Left kidney (tissue), 8 donors: ENCODE measurements around the gene LINC00237. TPM values are rescaled to one million over a fixed set of nuclear protein-coding genes. Genes with fewer than 3 reads are reported as not detected.

ENCODE experiments used
- DNase-seq: peaks from one replicate; pipeline ENCODE4 v3.0.0-alpha.2; 2013
- long read RNA-seq, 8 donors: transcript quantifications; one replicate each; lab custom pipeline, GENCODE V29; 2026
- polyA plus RNA-seq: library from polyadenylated mRNA; unstranded; fragments of 120-200 nt; gene quantifications from one replicate; pipeline ENCODE4 v1.2.1, GENCODE V29; 2013; ENCODE audit not compliant: insufficient read length

LINC00237 gene
- polyA plus RNA-seq: not detected
- long read RNA-seq, donor 1: 0 reads
- long read RNA-seq, donor 2: 0 reads
- long read RNA-seq, donor 3: 0 reads
- long read RNA-seq, donor 4: 0 reads
- long read RNA-seq, donor 5: 0 reads
- long read RNA-seq, donor 6: 0 reads
- long read RNA-seq, donor 7: 0 reads
- long read RNA-seq, donor 8: 0 reads

- no peak for DNase-seq
Observed at GRCh38 chr20:21106171-21107017, at the start of gene LINC00237. LINC00237 (minus strand) TSS chr20:21106358.

DNA sequence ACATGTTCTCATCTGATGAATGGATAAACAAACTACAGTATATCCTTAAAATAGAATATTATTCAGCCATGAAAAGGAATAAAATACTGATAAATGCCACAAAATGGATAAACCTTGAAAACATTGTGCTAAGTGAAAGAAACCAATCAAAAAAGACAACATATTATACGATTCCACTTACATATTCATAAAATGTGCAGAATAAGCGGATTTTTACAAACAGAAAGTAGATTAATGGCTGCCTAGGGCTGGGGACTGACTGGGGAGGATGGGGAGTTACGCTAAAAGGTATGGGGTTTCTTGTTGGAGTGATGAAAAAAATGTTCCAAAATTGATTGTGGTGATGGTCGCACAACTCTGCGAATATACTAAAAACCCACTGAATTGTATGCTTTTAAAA lies 49.1 kb upstream of the LINC00237 start:
- no peak for DNase-seq

GRCh38 chr20:21154692-21155091 lies 48.5 kb upstream of the LINC00237 start:
- no peak for DNase-seq

DNA sequence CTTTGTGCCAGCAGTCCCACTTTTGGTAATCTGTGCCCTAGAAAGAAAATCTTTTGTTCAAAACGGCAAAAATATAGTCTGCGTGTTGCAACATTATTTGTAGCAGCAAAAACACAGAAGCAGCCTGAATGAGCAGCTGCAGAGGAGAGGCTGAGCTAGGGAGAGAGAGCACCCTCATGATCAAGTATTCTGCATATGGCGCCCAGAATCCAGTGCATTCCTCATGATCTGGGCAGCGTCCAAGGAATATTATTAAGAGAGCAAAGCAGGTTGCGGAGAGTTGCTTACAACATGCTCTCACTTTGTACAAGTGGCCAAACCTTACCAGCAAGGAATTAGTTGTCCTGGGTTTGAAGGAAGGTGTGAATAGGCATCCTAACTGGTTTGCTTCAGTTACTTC lies 45.6 kb upstream of the LINC00237 start:
- no peak for DNase-seq

DNA sequence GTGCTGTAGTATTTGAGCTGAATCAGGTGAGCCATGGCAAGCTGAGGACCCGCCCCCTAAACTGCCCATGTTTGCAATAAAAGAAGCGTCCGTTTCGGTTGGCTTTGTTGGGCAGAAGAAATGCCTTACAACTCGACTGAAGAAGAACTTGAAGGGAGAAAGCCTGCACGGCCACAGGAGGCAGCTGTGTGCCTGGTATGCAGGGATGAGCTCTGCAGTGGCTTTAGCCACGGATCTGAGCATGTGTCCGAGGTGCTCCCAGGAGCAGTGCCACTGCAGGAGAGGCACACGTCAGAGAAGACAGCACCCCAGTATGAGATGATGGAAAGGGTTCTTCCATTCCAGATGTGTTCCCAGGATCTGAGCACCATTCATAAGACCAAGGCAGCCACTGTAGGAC lies 43.2 kb upstream of the LINC00237 start:
- no peak for DNase-seq

GRCh38 chr20:21147593-21147992 lies 41.4 kb upstream of the LINC00237 start:
- DNase-seq: no peak

DNA sequence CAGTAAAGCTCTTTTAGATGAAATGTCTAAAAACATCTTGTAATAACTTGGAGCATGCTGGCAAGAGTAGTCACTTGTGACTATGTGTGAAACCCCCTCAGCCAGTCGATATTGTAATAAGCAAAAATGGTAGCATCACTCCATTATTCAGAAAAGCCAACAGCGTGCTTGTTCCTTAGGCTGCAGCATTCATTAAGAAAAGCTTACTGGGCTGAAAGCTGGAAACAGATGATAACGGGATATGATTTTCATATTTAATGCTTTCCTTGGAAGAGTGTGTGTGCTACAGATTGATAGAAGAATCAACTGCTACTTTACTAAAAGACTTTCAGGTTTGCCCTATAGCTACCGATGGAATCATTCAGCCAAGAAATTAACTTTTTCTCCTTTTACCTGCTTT lies 40.1 kb upstream of the LINC00237 start:
- no peak for DNase-seq

- no peak for DNase-seq
Observed at GRCh38 chr20:21145424-21145823, 39.3 kb upstream of the LINC00237 start.

GRCh38 chr20:21143194-21143890 lies 37.2 kb upstream of the LINC00237 start:
- no peak for DNase-seq

DNA sequence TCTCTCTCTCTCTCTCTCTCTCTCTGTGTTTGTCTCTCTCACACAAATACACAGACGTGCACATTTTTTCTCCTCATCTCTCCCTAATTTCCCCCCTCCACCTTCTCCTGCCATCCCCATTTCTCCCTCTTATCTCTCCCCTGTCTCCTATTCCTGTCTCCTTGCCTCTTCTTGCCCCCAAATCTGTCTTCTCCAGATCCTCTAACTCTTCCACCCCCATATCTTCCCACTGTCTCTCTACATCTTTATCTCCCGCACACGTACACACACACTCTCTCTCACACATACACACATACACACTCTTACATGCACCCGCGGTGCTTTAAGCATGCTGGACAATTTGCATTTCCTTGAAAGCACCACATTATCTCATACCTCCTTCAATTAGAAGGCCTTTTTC lies 35.7 kb upstream of the LINC00237 start:
- no peak for DNase-seq

- no peak for DNase-seq
Observed at GRCh38 chr20:21139881-21140566, 33.9 kb upstream of the LINC00237 start.

DNA sequence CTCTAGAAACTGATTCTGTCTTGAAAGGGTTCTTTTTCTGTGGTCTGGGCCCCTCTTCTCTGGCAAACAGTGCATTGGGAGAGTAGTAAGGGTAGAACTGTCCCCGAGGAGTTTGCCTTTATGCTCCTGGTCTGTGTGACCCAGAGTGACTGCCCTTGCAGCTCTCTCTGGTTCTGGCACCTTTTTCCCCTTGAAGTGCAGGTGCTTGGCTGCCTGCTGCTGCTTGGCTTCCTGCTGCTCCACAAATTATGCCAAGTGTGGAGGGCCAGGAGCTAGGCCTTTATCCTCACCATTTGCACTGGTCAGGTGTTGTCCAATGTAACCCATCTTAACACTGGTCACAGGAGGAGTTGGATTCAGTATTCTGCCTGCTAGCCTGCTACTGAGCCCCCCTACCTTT lies 30.9 kb upstream of the LINC00237 start:
- DNase-seq: no peak

- DNase-seq: no peak
Observed at GRCh38 chr20:21136015-21136732, 30.0 kb upstream of the LINC00237 start.

GRCh38 chr20:21134883-21135493 lies 28.8 kb upstream of the LINC00237 start:
- no peak for DNase-seq

DNA sequence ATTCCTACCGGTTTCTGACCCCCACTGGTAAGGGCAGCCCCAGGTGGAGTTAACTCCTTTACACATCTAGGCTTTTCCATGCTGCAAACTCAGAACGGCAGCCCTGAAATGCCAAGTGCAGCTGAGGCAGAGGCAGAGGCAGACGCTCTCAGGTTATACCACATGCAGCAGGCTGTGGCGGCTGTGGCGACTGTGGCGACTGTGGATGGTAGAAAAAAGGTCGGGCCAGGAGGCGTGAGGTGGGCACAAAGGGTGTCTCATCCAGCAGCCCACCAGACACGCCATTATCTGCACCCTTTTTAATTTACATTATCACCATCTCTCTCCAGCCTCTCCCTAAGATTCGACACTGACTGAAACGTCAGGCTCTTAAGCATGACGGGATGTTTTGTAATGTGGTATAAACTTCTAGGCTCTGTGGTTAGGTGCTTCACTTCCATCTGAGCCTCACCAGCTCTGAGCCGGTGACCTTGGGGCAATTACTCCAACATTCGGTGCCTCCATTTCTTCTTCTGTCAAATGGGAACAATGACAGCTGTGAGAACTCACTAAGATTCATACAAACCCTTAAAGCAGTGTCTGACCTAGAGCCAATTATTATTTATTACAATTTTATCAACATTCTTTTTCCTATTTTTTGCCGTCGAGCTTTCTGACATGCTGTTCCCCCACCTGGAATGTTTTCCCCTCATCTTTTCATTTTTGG lies 27.9 kb upstream of the LINC00237 start:
- DNase-seq: no peak

- DNase-seq: no peak
Observed at GRCh38 chr20:21133404-21133803, 27.2 kb upstream of the LINC00237 start.

GRCh38 chr20:21129861-21130260 lies 23.7 kb upstream of the LINC00237 start:
- no peak for DNase-seq

DNA sequence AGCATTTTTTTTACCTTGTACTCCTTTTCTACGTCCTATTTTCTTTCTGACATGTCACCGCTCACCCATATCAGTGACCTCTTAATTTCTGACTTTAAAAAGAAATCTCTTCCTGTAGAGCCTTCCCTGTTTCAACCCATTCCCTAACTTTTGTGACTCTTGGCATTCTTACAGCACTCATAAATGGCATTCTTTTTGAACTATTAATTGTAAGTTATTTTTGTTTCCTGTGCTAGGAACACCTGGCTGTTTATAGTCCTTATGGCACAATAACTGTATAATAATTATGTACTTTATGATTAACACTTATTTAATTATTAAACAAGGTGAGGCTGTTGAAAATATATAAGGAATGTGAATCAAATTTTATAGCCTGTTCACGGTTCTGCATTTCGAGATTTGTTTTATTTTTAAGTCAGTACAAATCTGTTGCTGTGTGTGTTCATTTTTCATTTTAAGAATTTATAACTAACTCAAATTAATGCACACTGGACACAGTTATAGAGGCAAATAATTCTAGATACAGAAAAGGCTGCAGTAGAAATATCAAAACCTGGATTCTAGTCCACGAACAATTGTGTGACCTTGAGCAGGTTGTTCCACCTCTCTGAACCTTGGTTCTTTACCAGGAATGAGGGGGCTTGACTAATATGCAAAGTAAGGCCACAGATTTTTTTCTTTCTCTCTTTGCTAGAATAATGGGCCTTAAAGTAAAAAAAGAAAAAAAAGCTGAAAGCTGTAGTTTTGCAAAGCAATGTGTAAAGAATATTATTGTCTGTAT lies 21.2 kb upstream of the LINC00237 start:
- no peak for DNase-seq

- DNase-seq: peak; percentile 60
Observed at GRCh38 chr20:21126581-21126870, 20.4 kb upstream of the LINC00237 start.
